Measurements from ENCODE around the gene DNAH2.

Gene DNAH2

DNA sequence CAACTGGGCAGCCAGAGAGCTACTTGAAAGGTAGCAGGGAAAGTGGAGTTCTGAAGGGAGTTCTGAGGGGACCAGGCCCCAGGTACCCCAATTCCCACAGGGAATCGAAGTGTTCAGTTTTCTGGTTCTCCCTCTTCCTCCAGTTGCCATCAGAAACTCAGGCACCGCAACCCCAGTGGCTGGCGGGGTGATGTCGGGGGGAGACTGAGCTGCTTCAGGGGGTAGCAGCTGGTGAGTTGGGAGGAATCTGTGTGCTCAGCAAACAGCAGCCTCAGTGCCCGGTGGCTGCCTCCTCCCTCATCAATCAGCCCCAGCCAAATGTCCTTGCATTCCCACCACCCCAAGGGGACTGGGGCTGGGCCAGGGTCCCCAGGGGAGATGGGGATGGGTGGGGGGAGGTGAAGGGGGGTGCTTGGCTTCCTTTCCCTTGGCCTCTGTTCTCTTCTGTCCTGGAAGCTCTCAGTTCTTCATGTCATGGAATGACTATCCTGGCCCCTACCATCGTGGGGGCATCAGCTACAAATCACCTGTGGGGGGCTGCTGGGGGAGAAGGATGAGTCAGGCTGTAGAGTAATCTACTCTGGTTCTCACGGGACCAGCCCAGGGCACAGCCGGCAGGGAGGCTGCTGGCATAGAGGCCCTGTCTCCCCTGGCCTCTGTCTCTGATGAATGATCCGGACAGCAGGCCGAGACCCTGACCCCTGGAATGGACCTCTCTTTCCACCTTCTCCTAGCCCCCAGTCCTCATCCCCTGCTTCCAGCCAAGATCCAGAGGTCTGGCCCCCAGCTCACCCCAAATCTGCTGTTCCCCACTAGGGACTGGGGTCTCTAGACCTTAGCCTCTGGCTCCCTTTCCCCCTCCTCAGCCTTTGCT, 2.6 kb upstream of the DNAH2 start:
- Histone ChIP-seq H4K20me1 (ENCODE audit: insufficient read depth, low read length) (no peaks in the 10 kb centered on the region), H3K27ac (ENCODE audit: low read length) (no peak overlapping the region), H2AFZ (ENCODE audit: low read depth, low read length) (no peak overlapping the region), H3K36me3 (replicated peaks; ENCODE audit: low read depth, low read length) (no peaks in the 10 kb centered on the region), H3K9ac (ENCODE audit: low read length) (no peak overlapping the region), H3K27me3 (ENCODE audit: low read depth, low read length) (peaks cover 42% of the 10 kb centered on the region), H3K9me3 (ENCODE audit: insufficient read depth, low read length) (no peaks in the 10 kb centered on the region), H3K79me2 (ENCODE audit: low read length) (no peaks in the 10 kb centered on the region), H3K4me1 (ENCODE audit: low read length) (peaks cover 17% of the 10 kb centered on the region), H3K4me3 (ENCODE audit: low read length) (no peak overlapping the region), H3K4me2 (ENCODE audit: low read length) (no peak overlapping the region)
- TF ChIP-seq EZH2phosphoT487 (IDR thresholded peaks at IDR 0.05; ENCODE audit: low read depth), result no peak
- TF ChIP-seq, protein P1, sequence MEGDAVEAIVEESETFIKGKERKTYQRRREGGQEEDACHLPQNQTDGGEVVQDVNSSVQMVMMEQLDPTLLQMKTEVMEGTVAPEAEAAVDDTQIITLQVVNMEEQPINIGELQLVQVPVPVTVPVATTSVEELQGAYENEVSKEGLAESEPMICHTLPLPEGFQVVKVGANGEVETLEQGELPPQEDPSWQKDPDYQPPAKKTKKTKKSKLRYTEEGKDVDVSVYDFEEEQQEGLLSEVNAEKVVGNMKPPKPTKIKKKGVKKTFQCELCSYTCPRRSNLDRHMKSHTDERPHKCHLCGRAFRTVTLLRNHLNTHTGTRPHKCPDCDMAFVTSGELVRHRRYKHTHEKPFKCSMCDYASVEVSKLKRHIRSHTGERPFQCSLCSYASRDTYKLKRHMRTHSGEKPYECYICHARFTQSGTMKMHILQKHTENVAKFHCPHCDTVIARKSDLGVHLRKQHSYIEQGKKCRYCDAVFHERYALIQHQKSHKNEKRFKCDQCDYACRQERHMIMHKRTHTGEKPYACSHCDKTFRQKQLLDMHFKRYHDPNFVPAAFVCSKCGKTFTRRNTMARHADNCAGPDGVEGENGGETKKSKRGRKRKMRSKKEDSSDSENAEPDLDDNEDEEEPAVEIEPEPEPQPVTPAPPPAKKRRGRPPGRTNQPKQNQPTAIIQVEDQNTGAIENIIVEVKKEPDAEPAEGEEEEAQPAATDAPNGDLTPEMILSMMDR (IDR thresholded peaks at IDR 0.05; ENCODE audit: low read depth, low read length), result no peak

DNA sequence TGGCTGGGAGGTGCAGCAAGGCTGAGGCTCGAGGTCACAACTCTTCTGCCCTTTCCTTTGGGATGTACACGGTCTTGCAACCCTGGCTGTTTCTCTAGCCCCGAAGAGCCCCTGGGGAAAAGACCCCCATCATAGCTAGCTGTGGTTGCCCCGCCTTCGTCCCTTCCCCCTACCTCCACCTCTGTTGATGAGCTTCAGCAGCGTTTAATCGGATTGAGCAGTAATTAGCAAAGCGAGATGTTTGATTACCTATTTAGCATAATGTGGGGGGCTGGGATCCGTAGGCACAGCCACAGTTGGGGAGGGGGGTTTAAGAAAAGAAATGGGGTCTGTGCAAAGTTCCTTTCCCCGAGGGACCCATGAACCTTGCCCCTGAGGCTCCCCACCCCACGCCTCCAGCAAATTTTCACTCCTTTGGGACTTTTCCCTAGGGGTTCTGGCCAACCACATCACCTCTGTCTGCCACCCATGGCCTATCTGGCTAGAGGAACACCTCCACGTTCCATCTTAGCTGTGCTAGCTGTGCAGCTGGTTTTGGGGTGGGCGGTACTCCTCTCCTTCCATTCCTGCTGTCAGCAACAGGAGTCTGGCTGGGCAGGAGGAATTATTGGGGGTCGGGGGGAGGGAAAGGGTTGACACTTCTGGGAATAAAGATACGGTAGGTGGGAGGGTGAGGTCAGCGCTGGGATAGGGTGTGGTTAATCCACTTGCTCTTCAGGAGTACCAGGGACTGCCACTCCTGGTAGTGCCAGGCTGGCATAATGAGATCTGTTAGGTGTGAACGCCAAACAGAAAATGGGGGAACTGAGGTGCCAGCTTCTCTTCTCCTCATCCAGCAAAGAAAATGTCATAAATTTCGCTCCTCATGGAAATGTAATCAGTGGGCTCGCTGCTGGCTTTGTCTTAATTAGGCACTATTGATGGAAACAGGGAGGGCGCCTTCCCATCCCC, 1.3 kb upstream of the DNAH2 start:
- TF ChIP-seq, protein P1 (IDR thresholded peaks at IDR 0.05; ENCODE audit: low read depth, low read length), result no peak
- TF ChIP-seq EZH2phosphoT487 (IDR thresholded peaks at IDR 0.05; ENCODE audit: low read depth), result no peak
- Histone ChIP-seq H3K9ac (ENCODE audit: low read length) (peak overlapping the region; percentile 57), H3K27me3 (ENCODE audit: low read depth, low read length) (peaks cover 44% of the 10 kb centered on the region), H2AFZ (ENCODE audit: low read depth, low read length) (peak overlapping the region; percentile 63; the same call in 1 of the 2 replicates), H3K4me1 (ENCODE audit: low read length) (peaks cover 9% of the 10 kb centered on the region), H3K36me3 (replicated peaks; ENCODE audit: low read depth, low read length) (no peaks in the 10 kb centered on the region), H3K9me3 (ENCODE audit: insufficient read depth, low read length) (no peaks in the 10 kb centered on the region), H3K27ac (ENCODE audit: low read length) (no peak overlapping the region), H3K4me2 (ENCODE audit: low read length) (peak overlapping the region; percentile 95), H4K20me1 (ENCODE audit: insufficient read depth, low read length) (no peaks in the 10 kb centered on the region), H3K79me2 (ENCODE audit: low read length) (no peaks in the 10 kb centered on the region), H3K4me3 (ENCODE audit: low read length) (peak overlapping the region; percentile 83)

DNA sequence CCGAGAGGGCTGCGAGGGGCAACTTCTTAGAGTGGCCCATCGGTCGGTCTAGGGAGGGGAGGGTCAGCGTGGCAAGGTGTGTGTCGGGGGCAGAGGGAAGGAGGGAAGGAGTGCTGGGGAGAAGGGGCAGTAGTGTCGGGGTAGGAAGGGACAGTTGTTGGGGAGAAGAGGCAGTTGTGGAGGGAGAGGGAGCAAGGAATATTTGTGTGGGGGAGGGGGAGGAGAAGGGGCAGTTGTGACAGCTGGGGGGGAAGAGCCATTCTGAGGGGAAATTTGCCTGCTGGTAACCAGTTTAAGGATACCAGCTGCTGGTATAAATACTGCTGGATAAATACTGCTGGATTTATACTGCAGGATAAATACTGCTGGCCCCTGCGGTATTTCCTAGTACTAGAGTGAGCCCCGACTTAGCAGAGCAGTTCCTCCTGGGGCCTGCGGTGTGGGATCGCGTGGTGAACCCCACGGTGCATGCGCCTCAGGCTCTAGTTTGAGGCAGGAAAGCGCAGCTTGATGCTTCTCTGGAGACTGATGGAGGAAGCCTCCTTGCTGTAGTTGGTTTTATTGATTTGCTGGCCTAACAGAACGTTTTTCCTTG, 309 bp downstream of the DNAH2 start:
- no peaks in the 10 kb centered on the region for H3K9me3 ChIP-seq (ENCODE audit: insufficient read depth, low read length)
- peak overlapping the region; percentile 83 for H3K4me3 ChIP-seq (ENCODE audit: low read length)
- no peak for TF ChIP-seq EZH2phosphoT487 (IDR thresholded peaks at IDR 0.05; ENCODE audit: low read depth)
- TF ChIP-seq, protein P1 (IDR thresholded peaks at IDR 0.05; ENCODE audit: low read depth, low read length), result no peak
- H3K36me3 ChIP-seq (replicated peaks; ENCODE audit: low read depth, low read length), result no peaks in the 10 kb centered on the region
- peaks cover 9% of the 10 kb centered on the region for H3K4me1 ChIP-seq (ENCODE audit: low read length)
- H3K27me3 ChIP-seq (ENCODE audit: low read depth, low read length), result peaks cover 50% of the 10 kb centered on the region
- no peaks in the 10 kb centered on the region for H4K20me1 ChIP-seq (ENCODE audit: insufficient read depth, low read length)
- no peaks in the 10 kb centered on the region for H3K79me2 ChIP-seq (ENCODE audit: low read length)
- peak overlapping the region; percentile 57; the same call in 1 of the 2 replicates for H3K9ac ChIP-seq (ENCODE audit: low read length)
- no peak overlapping the region for H3K27ac ChIP-seq (ENCODE audit: low read length)
- H2AFZ ChIP-seq (ENCODE audit: low read depth, low read length), result peak overlapping the region; percentile 46; the same call in 1 of the 2 replicates
- H3K4me2 ChIP-seq (ENCODE audit: low read length), result peak overlapping the region; percentile 95

All from OCI-LY3 (cell line).